Rectal smooth muscle tissue (tissue), 1 donor: ENCODE data around the gene FRMD8.

Experiments
- H3K27ac ChIP-seq: one replicate; pipeline ENCODE4 v1.7.0; 2013; ENCODE audit warnings: low read depth, low read length, inconsistent platforms
- H3K27me3 ChIP-seq: one replicate; pipeline ENCODE4 v1.7.0; 2013; ENCODE audit warnings: low read length; ENCODE audit not compliant: control insufficient read depth, insufficient read depth
- H3K36me3 ChIP-seq: one replicate; pipeline ENCODE4 v1.7.0; 2013; ENCODE audit warnings: low read length; ENCODE audit not compliant: control insufficient read depth, insufficient read depth
- H3K4me1 ChIP-seq: one replicate; pipeline ENCODE4 v1.7.0; 2013; ENCODE audit warnings: low read length; ENCODE audit not compliant: control insufficient read depth, insufficient read depth
- H3K4me3 ChIP-seq: one replicate; pipeline ENCODE4 v1.7.0; 2013; ENCODE audit warnings: low read length
- H3K9ac ChIP-seq: one replicate; pipeline ENCODE4 v1.7.0; 2013; ENCODE audit warnings: low read length

FRMD8 gene

GRCh38 chr11:65356394-65356972 is 30.0 kb upstream of the FRMD8 start:
- Histone ChIP-seq H3K36me3 (peaks cover 8% of the 10 kb centered on the region), H3K4me1 (peaks cover 6% of the 10 kb centered on the region), H3K4me3 (no peak overlapping the region), H3K27me3 (peaks cover 2% of the 10 kb centered on the region), H3K27ac (no peak overlapping the region), H3K9ac (no peak overlapping the region)

DNA sequence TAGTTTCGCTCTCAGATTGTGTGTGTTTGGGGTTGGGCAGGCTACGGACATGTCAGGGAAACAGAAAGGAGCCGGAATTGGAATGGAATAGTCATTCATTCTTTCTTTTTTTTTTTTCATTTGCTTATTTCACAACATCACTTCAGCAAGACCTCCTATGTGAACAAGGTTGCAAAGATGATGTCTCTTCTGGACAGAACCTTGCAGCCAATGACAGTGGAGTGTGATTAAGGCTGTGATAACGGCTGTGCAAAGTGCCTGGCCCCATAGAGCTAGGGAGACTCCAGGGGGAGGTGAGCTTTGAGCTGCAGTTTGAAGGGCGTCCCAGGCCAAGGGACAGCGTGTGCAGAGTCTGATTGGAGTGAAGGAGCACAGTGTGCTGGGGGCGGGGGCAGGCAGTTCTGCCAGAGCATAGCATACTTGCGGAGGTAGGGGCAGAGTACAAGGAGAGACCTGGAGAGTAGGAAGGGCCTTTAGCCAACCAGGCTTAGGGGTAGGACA is 28.5 kb upstream of the FRMD8 start:
- H3K27me3 ChIP-seq, result peaks cover 2% of the 10 kb centered on the region
- H3K9ac ChIP-seq, result no peak overlapping the region
- H3K36me3 ChIP-seq, result no peaks in the 10 kb centered on the region
- H3K4me1 ChIP-seq, result peaks cover 6% of the 10 kb centered on the region
- no peak overlapping the region for H3K4me3 ChIP-seq
- H3K27ac ChIP-seq, result no peak overlapping the region

DNA sequence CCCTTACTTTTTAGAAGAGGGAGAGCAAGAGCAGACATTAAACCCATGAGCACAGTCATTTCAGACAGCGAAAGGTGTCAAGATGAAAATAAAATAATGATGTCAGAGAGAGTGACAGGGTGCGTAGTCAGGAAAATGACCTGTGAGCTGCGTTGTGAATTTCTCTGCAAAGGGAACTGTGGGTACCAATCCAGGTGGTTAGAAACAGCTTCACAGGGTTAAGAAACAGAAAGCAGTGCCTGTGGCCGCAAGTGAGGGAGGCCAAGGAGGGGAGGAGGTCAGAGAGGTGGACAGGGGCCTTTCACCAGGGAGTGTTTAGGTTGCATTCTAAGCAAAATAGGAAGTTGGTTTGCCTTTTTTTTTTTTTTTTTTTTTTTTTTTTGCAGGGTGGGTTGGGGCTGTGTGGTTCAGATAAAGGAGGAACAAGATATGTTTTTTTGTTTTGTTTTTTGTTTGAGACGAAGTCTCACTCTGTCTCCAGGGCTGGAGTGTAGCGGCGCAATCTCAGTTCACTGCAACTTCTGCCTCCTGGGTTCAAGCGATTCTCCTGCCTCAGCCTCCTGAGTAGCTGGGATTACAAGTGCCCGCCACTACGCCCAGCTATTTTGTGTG is 24.0 kb upstream of the FRMD8 start:
- H3K9ac ChIP-seq, result no peak overlapping the region
- H3K27me3 ChIP-seq, result no peaks in the 10 kb centered on the region
- no peaks in the 10 kb centered on the region for H3K4me1 ChIP-seq
- no peaks in the 10 kb centered on the region for H3K36me3 ChIP-seq
- no peak overlapping the region for H3K4me3 ChIP-seq
- no peak overlapping the region for H3K27ac ChIP-seq

- no peaks in the 10 kb centered on the region for H3K36me3 ChIP-seq
- no peaks in the 10 kb centered on the region for H3K4me1 ChIP-seq
- no peak overlapping the region for H3K4me3 ChIP-seq
- no peaks in the 10 kb centered on the region for H3K27me3 ChIP-seq
- H3K9ac ChIP-seq, result no peak overlapping the region
- no peak overlapping the region for H3K27ac ChIP-seq
These were observed 23.5 kb upstream of the FRMD8 start for GRCh38 chr11:65362966-65363365.

DNA sequence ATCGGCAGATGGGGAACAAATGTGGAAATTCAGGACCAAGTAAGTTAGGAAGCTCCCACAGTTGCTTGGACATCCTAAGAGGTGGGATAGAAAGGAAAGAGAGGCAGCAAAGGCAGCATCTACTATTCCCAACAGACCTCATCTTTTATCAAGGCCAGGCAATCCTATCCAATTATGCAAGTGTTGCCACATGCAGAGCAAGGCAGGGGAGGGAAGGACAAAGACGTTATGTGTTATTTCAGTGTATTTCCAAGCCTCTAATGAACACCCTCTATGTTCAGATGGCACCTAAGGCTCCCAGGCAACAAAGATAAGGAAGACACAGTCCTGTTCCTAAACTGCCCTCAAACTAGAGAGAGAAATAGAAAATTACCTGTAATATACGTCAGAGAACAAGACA is 22.7 kb upstream of the FRMD8 start:
- Histone ChIP-seq H3K27me3 (no peaks in the 10 kb centered on the region), H3K27ac (no peak overlapping the region), H3K36me3 (no peaks in the 10 kb centered on the region), H3K4me3 (no peak overlapping the region), H3K9ac (no peak overlapping the region), H3K4me1 (no peaks in the 10 kb centered on the region)

GRCh38 chr11:65366340-65366773 is 20.1 kb upstream of the FRMD8 start:
- H3K4me1 ChIP-seq, result no peaks in the 10 kb centered on the region
- H3K9ac ChIP-seq, result no peak overlapping the region
- H3K27ac ChIP-seq, result no peak overlapping the region

DNA sequence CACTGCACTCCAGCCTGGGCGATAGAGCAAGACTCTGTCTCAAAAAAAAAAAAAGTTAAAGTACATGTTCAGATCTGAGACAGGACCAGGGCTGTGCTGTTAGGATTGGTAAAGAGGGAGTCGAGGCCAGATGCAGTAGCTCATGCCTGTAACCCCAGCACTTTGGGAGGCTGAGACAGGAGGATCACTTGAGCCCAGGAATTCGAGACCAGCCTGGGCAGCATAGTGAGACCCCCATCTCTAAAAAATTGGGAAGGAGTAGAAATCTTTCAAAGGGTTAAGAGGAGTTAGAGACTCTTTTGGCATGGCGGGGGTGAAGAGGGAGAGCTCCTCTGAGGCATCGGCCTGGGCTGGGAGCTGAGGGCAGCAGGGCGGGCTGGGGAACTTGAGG is 15.8 kb upstream of the FRMD8 start:
- Histone ChIP-seq H3K27me3 (no peaks in the 10 kb centered on the region), H3K4me3 (no peak overlapping the region), H3K36me3 (no peaks in the 10 kb centered on the region), H3K27ac (no peak overlapping the region), H3K9ac (no peak overlapping the region), H3K4me1 (no peaks in the 10 kb centered on the region)

More at GRCh38 chr11:65366340-65366773, 20.1 kb upstream of the FRMD8 start:
- Histone ChIP-seq H3K27me3 (no peaks in the 10 kb centered on the region), H3K36me3 (no peaks in the 10 kb centered on the region), H3K4me3 (no peak overlapping the region)

- Histone ChIP-seq H3K4me1 (no peaks in the 10 kb centered on the region), H3K9ac (no peak overlapping the region), H3K27ac (no peak overlapping the region), H3K27me3 (no peaks in the 10 kb centered on the region), H3K4me3 (no peak overlapping the region), H3K36me3 (no peaks in the 10 kb centered on the region)
These were observed 12.4 kb upstream of the FRMD8 start for GRCh38 chr11:65373839-65374580.

DNA sequence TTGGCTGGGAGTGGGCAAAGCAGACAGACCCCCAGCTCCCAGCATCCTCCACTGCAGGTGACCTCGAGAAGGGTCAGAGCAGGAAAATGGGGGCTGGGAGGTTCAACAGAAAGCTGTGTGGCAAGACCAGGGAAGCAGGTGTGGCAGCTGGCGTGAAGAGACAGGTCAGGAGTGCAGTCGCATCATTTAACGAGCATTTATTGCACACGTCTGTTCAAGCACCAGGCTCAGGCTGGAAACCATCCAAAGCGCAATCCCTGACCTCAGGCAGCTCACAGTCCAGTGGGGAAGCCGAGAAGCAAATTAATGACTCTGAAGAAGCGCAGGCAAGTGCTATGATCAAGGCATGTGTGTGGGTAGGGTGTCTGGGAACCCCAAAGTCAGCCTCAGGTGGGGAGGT is 11.4 kb upstream of the FRMD8 start:
- no peak overlapping the region for H3K9ac ChIP-seq
- no peak overlapping the region for H3K27ac ChIP-seq

GRCh38 chr11:65376138-65376713 is 10.2 kb upstream of the FRMD8 start:
- no peaks in the 10 kb centered on the region for H3K36me3 ChIP-seq
- H3K4me3 ChIP-seq, result no peak overlapping the region
- no peak overlapping the region for H3K9ac ChIP-seq
- no peaks in the 10 kb centered on the region for H3K4me1 ChIP-seq
- H3K27ac ChIP-seq, result no peak overlapping the region
- H3K27me3 ChIP-seq, result no peaks in the 10 kb centered on the region

More for the DNA sequence above, 11.4 kb upstream of the FRMD8 start:
- Histone ChIP-seq H3K27me3 (no peaks in the 10 kb centered on the region), H3K36me3 (no peaks in the 10 kb centered on the region), H3K4me1 (no peaks in the 10 kb centered on the region), H3K4me3 (no peak overlapping the region)

GRCh38 chr11:65377036-65377435 is 9.4 kb upstream of the FRMD8 start:
- H3K4me3 ChIP-seq, result no peak overlapping the region
- no peaks in the 10 kb centered on the region for H3K36me3 ChIP-seq
- no peak overlapping the region for H3K27ac ChIP-seq
- peaks cover 5% of the 10 kb centered on the region for H3K4me1 ChIP-seq
- H3K9ac ChIP-seq, result no peak overlapping the region
- H3K27me3 ChIP-seq, result no peaks in the 10 kb centered on the region

- peaks cover 10% of the 10 kb centered on the region for H3K4me1 ChIP-seq
- no peak overlapping the region for H3K9ac ChIP-seq
- no peak overlapping the region for H3K27ac ChIP-seq
- no peak overlapping the region for H3K4me3 ChIP-seq
- no peaks in the 10 kb centered on the region for H3K36me3 ChIP-seq
- H3K27me3 ChIP-seq, result no peaks in the 10 kb centered on the region
These were observed 8.7 kb upstream of the FRMD8 start for GRCh38 chr11:65377777-65378176.
